ENCODE measurements around the gene FEZ2.

Gene FEZ2

GRCh38 chr2:36564377-36564930 lies 33.5 kb downstream of the FEZ2 start:
- DNase-seq, result no peak
- H3K4me3 ChIP-seq (ENCODE audit: low read depth, low read length), result no peak overlapping the region
- no peaks in the 10 kb centered on the region for H3K4me1 ChIP-seq

GRCh38 chr2:36562973-36563532 lies 34.9 kb downstream of the FEZ2 start:
- no peak overlapping the region for H3K4me3 ChIP-seq (ENCODE audit: low read depth, low read length)
- no peak for TF ChIP-seq CTCF (IDR thresholded peaks at IDR 0.05; ENCODE audit: low read depth, low read length)
- no peaks in the 10 kb centered on the region for H3K9me3 ChIP-seq
- DNase-seq, result no peak
- no peaks in the 10 kb centered on the region for H3K36me3 ChIP-seq
- H3K27me3 ChIP-seq, result no peaks in the 10 kb centered on the region
- no peaks in the 10 kb centered on the region for H3K4me1 ChIP-seq

More at GRCh38 chr2:36564377-36564930, 33.5 kb downstream of the FEZ2 start:
- no peaks in the 10 kb centered on the region for H3K9me3 ChIP-seq
- TF ChIP-seq CTCF (IDR thresholded peaks at IDR 0.05; ENCODE audit: low read depth, low read length), result no peak
- H3K27me3 ChIP-seq, result no peaks in the 10 kb centered on the region
- no peaks in the 10 kb centered on the region for H3K36me3 ChIP-seq

GRCh38 chr2:36562240-36562639 lies 35.7 kb downstream of the FEZ2 start:
- Histone ChIP-seq H3K36me3 (no peaks in the 10 kb centered on the region), H3K27me3 (no peaks in the 10 kb centered on the region)

GRCh38 chr2:36561237-36561944 lies 36.6 kb downstream of the FEZ2 start:
- Histone ChIP-seq H3K27me3 (no peaks in the 10 kb centered on the region), H3K4me1 (no peaks in the 10 kb centered on the region)
- no peak for DNase-seq

More at GRCh38 chr2:36562240-36562639, 35.7 kb downstream of the FEZ2 start:
- no peak for DNase-seq
- Histone ChIP-seq H3K4me3 (ENCODE audit: low read depth, low read length) (no peak overlapping the region), H3K4me1 (no peaks in the 10 kb centered on the region), H3K9me3 (no peaks in the 10 kb centered on the region)
- no peak for TF ChIP-seq CTCF (IDR thresholded peaks at IDR 0.05; ENCODE audit: low read depth, low read length)

GRCh38 chr2:36560726-36561125 lies 37.2 kb downstream of the FEZ2 start:
- Histone ChIP-seq H3K4me3 (ENCODE audit: low read depth, low read length) (no peak overlapping the region), H3K4me1 (no peaks in the 10 kb centered on the region)

More at GRCh38 chr2:36561237-36561944, 36.6 kb downstream of the FEZ2 start:
- Histone ChIP-seq H3K4me3 (ENCODE audit: low read depth, low read length) (no peak overlapping the region), H3K9me3 (no peaks in the 10 kb centered on the region), H3K36me3 (no peaks in the 10 kb centered on the region)
- no peak for TF ChIP-seq CTCF (IDR thresholded peaks at IDR 0.05; ENCODE audit: low read depth, low read length)

More at GRCh38 chr2:36560726-36561125, 37.2 kb downstream of the FEZ2 start:
- no peaks in the 10 kb centered on the region for H3K27me3 ChIP-seq
- no peaks in the 10 kb centered on the region for H3K36me3 ChIP-seq
- no peak for TF ChIP-seq CTCF (IDR thresholded peaks at IDR 0.05; ENCODE audit: low read depth, low read length)
- DNase-seq, result no peak
- H3K9me3 ChIP-seq, result no peaks in the 10 kb centered on the region

Measured in BE2C (cell line).